ENCODE results near the gene RXRB.

RXRB gene

DNA sequence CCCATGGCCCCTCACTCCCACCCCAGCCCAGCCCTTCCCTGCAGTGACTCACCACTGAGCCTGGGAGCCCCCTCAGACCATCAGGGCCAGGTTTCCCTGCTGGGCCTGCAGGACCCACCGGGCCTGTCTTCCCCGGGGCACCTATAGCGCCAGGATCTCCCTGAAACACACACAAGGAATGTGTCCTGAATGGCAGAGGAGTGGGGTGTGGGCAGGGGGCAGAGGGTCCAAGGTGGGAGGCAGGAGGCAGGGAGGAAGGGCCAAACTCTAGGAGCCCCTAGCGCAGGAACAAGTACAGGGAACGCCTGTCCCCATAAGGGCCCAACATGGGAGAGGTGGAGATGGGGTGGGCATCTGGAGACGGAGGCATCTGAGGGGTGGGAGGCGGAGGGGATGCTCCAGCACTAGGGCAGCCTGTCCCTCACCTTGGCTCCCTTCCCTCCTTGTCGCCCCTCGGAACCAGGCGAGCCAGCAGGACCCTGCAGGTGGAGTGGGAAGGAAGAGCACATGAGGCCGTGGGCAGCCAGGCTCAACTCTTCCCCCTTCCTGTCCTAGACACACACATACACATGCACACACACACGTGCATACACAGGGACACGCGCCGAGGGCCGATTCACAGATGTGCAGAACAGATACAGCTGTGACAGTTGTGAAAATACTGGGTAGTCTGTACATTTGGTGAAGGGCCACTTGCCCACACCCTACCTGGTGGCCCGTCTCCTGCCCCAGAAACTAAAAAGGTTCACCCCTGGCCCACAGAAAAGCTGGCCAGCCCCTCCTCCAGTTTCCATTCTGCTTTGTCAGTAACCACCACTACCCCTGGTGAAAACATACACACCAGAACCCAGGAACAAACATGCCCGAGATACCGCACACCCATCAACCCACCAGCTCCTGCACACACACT, 32.8 kb downstream of the RXRB start:
- Histone ChIP-seq H3K4me2 (no peak overlapping the region), H3K79me2 (ENCODE audit: insufficient read depth, low read depth) (no peaks in the 10 kb centered on the region), H2AFZ (ENCODE audit: low read depth) (no peak overlapping the region), H3K27ac (no peak overlapping the region), H4K20me1 (ENCODE audit: insufficient read depth) (no peaks in the 10 kb centered on the region), H3K27me3 (ENCODE audit: insufficient read depth, low read depth) (no peaks in the 10 kb centered on the region), H3K4me1 (ENCODE audit: low read depth, poor library complexity, severe bottlenecking) (no peaks in the 10 kb centered on the region), H3K9ac (no peak overlapping the region), H3K4me3 (IDR thresholded peaks at IDR 0.05; ENCODE audit: insufficient read depth, low read depth, low read length) (no peak overlapping the region), H3K36me3 (ENCODE audit: insufficient read depth) (no peaks in the 10 kb centered on the region)
- TF ChIP-seq, protein P1, sequence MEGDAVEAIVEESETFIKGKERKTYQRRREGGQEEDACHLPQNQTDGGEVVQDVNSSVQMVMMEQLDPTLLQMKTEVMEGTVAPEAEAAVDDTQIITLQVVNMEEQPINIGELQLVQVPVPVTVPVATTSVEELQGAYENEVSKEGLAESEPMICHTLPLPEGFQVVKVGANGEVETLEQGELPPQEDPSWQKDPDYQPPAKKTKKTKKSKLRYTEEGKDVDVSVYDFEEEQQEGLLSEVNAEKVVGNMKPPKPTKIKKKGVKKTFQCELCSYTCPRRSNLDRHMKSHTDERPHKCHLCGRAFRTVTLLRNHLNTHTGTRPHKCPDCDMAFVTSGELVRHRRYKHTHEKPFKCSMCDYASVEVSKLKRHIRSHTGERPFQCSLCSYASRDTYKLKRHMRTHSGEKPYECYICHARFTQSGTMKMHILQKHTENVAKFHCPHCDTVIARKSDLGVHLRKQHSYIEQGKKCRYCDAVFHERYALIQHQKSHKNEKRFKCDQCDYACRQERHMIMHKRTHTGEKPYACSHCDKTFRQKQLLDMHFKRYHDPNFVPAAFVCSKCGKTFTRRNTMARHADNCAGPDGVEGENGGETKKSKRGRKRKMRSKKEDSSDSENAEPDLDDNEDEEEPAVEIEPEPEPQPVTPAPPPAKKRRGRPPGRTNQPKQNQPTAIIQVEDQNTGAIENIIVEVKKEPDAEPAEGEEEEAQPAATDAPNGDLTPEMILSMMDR (conservative IDR thresholded peaks at IDR 0.05; ENCODE audit: low read depth, low read length), result no peak

- Histone ChIP-seq H3K4me1 (ENCODE audit: low read depth, poor library complexity, severe bottlenecking) (peaks cover 6% of the 10 kb centered on the region), H2AFZ (ENCODE audit: low read depth) (no peak overlapping the region), H3K36me3 (ENCODE audit: insufficient read depth) (no peaks in the 10 kb centered on the region), H3K79me2 (ENCODE audit: insufficient read depth, low read depth) (no peaks in the 10 kb centered on the region), H4K20me1 (ENCODE audit: insufficient read depth) (no peaks in the 10 kb centered on the region), H3K27me3 (ENCODE audit: insufficient read depth, low read depth) (no peaks in the 10 kb centered on the region), H3K27ac (no peak overlapping the region), H3K9ac (no peak overlapping the region), H3K4me2 (no peak overlapping the region), H3K4me3 (IDR thresholded peaks at IDR 0.05; ENCODE audit: insufficient read depth, low read depth, low read length) (no peak overlapping the region)
- TF ChIP-seq, protein P1 (conservative IDR thresholded peaks at IDR 0.05; ENCODE audit: low read depth, low read length), result no peak
These were observed 33.7 kb downstream of the RXRB start for GRCh38 chr6:33166811-33167210.

GRCh38 chr6:33166363-33166762, 34.1 kb downstream of the RXRB start:
- TF ChIP-seq, protein P1 (conservative IDR thresholded peaks at IDR 0.05; ENCODE audit: low read depth, low read length), result no peak
- H3K4me1 ChIP-seq (ENCODE audit: low read depth, poor library complexity, severe bottlenecking), result peaks cover 7% of the 10 kb centered on the region
- H4K20me1 ChIP-seq (ENCODE audit: insufficient read depth), result no peaks in the 10 kb centered on the region
- no peaks in the 10 kb centered on the region for H3K79me2 ChIP-seq (ENCODE audit: insufficient read depth, low read depth)
- no peak overlapping the region for H3K4me3 ChIP-seq (IDR thresholded peaks at IDR 0.05; ENCODE audit: insufficient read depth, low read depth, low read length)
- H2AFZ ChIP-seq (ENCODE audit: low read depth), result no peak overlapping the region
- no peak overlapping the region for H3K4me2 ChIP-seq
- no peak overlapping the region for H3K27ac ChIP-seq
- H3K27me3 ChIP-seq (ENCODE audit: insufficient read depth, low read depth), result no peaks in the 10 kb centered on the region
- no peak overlapping the region for H3K9ac ChIP-seq
- H3K36me3 ChIP-seq (ENCODE audit: insufficient read depth), result no peaks in the 10 kb centered on the region

GRCh38 chr6:33165581-33166258, 34.7 kb downstream of the RXRB start:
- no peaks in the 10 kb centered on the region for H4K20me1 ChIP-seq (ENCODE audit: insufficient read depth)
- H2AFZ ChIP-seq (ENCODE audit: low read depth), result no peak overlapping the region
- peaks cover 14% of the 10 kb centered on the region for H3K4me1 ChIP-seq (ENCODE audit: low read depth, poor library complexity, severe bottlenecking)
- no peak overlapping the region for H3K4me2 ChIP-seq
- TF ChIP-seq, protein P1 (conservative IDR thresholded peaks at IDR 0.05; ENCODE audit: low read depth, low read length), result no peak
- H3K79me2 ChIP-seq (ENCODE audit: insufficient read depth, low read depth), result no peaks in the 10 kb centered on the region
- H3K9ac ChIP-seq, result no peak overlapping the region
- no peaks in the 10 kb centered on the region for H3K36me3 ChIP-seq (ENCODE audit: insufficient read depth)
- H3K27ac ChIP-seq, result no peak overlapping the region
- H3K27me3 ChIP-seq (ENCODE audit: insufficient read depth, low read depth), result no peaks in the 10 kb centered on the region
- no peak overlapping the region for H3K4me3 ChIP-seq (IDR thresholded peaks at IDR 0.05; ENCODE audit: insufficient read depth, low read depth, low read length)

Data from KMS-11 (cell line).